Right lobe of liver (tissue), 4 donors: Measurements from ENCODE around the gene YPEL5.

Source experiments
- CTCF ChIP-seq, 4 donors: fragments of 200-600 bp in 3 of 4; fragments of 450-650 bp in 1 of 4; IDR thresholded peaks; one replicate each; pipeline versions ENCODE4 v1.5.1 to v1.8.0; 2016 to 2022; ENCODE audit warnings: antibody characterized with exemption in 4 of 4, mild to moderate bottlenecking in 2 of 4
- POLR2A ChIP-seq: fragments of 450-650 bp; IDR thresholded peaks from one replicate; pipeline ENCODE4 v1.6.1; 2017; ENCODE audit warnings: antibody characterized with exemption, mild to moderate bottlenecking
- donor health status: DM: no; HTN: no; CAD: no.
- donor health status: DM: no; HTN: no; CAD: no.
- donor health status: DM: no; HTN: yes; CAD: no.

GRCh38 chr2:30177440-30177839 is 30.6 kb downstream of the YPEL5 start:
- TF ChIP-seq POLR2A, result no peak
- TF ChIP-seq CTCF (IDR thresholded peaks at IDR 0.05), result no peak
